Uterus (tissue), 4 donors: ENCODE measurements around the gene S100A16. TPM values are rescaled to one million over a fixed set of nuclear protein-coding genes. Genes with fewer than 3 reads are reported as not detected.

ENCODE experiments used
- DNase-seq, 2 donors: peaks; one replicate each; pipeline ENCODE4 v3.0.0-alpha.2; 2019 to 2020
- H3K27ac ChIP-seq, 2 donors: fragments of 200-600 bp; sonication (generic); 1 replicate in 1 of 2; 2 replicates in 1 of 2; pipeline ENCODE4 v1.5.1; 2016 to 2018
- H3K27me3 ChIP-seq, 2 donors: fragments of 200-600 bp; sonication (generic); one replicate each; pipeline ENCODE4 v1.5.1; 2018 to 2019; ENCODE audit warnings: control low read depth in 1 of 2
- H3K36me3 ChIP-seq, 2 donors: fragments of 200-600 bp; sonication (generic); one replicate each; pipeline ENCODE4 v1.5.1; 2019; ENCODE audit warnings: control low read depth in 1 of 2
- H3K4me1 ChIP-seq, 2 donors: fragments of 200-600 bp; sonication (generic); one replicate each; pipeline ENCODE4 v1.5.1; 2018 to 2019; ENCODE audit warnings: control low read depth in 1 of 2
- H3K4me3 ChIP-seq, 2 donors: fragments of 200-600 bp; sonication (generic); 1 replicate in 1 of 2; 2 replicates in 1 of 2; pipeline ENCODE4 v1.5.1; 2018 to 2019; ENCODE audit warnings: mild to moderate bottlenecking in 1 of 2
- H3K9me3 ChIP-seq, 2 donors: fragments of 200-600 bp; sonication (generic); one replicate each; pipeline ENCODE4 v1.5.1; 2019; ENCODE audit warnings: control low read depth in 1 of 2
- CTCF ChIP-seq, 4 experiments: fragments of 200-600 bp in 2 of 4; fragments of 450-650 bp in 2 of 4; sonication (generic) in 2 of 4; IDR thresholded peaks; one replicate each; pipeline ENCODE4 v1.5.1; 2016 to 2019; ENCODE audit warnings: antibody characterized with exemption in 4 of 4, mild to moderate bottlenecking in 2 of 4, moderate library complexity in 1 of 4
- POLR2A ChIP-seq, 2 donors: fragments of 450-650 bp; IDR thresholded peaks; one replicate each; pipeline ENCODE4 v1.6.1; 2016; ENCODE audit warnings: antibody characterized with exemption in 2 of 2, mild to moderate bottlenecking in 1 of 2, moderate library complexity in 1 of 2
- intact Hi-C: fragments of 100-400 bp; cut with DNase I; formaldehyde crosslinking; loops from one replicate; pipeline ENCODE4 v1.15.1; 2023; ENCODE audit warnings: low total_unique reads
- total RNA-seq, 4 donors: library from RNA; depleted of rRNA in 3 of 4; stranded (reverse); fragments of >200 nt in 3 of 4; gene quantifications; one replicate each; pipeline versions ENCODE4 v1.1.0 to v1.2.4, GENCODE V29; 2014 to 2023
- donor health status: DM: yes; HTN: yes; CAD: no.

S100A16 gene
- total RNA-seq, 4 donors from 2014 or later = 57.4 to 122 (median 72.1) TPM

- peaks cover 8 to 12% of the 10 kb centered on the region in 2 donors for H3K4me1 ChIP-seq
- no peaks in the 10 kb centered on the region for H3K9me3 ChIP-seq
- H3K27me3 ChIP-seq = no peaks in the 10 kb centered on the region
- H3K36me3 ChIP-seq = no peaks in the 10 kb centered on the region
- DNase-seq = no peak
- peak overlapping the region; percentile 59 to 66 for H3K4me3 ChIP-seq
- intact Hi-C loops = no loop called here
- H3K27ac ChIP-seq = peak overlapping the region; percentile 90 to 94
- TF ChIP-seq CTCF (IDR thresholded peaks at IDR 0.05) (no peak), POLR2A (IDR thresholded peaks at IDR 0.05) (no peak)
Observed at GRCh38 chr1:153611356-153611755, 1.6 kb downstream of the S100A16 start.

- no peaks in the 10 kb centered on the region for H3K27me3 ChIP-seq
Observed at GRCh38 chr1:153610811-153611301, 2.1 kb downstream of the S100A16 start.

GRCh38 chr1:153610334-153610733 is 2.6 kb downstream of the S100A16 start:
- Histone ChIP-seq H3K27me3 (no peaks in the 10 kb centered on the region), H3K4me3 (peak overlapping the region in 1 of 2 donors; percentile 1), H3K36me3 (no peaks in the 10 kb centered on the region), H3K27ac (peak overlapping the region; percentile 90 to 94), H3K9me3 (no peaks in the 10 kb centered on the region), H3K4me1 (peaks cover 8 to 12% of the 10 kb centered on the region in 2 donors)
- TF ChIP-seq POLR2A (IDR thresholded peaks at IDR 0.05) (no peak), CTCF (IDR thresholded peaks at IDR 0.05) (no peak)
- intact Hi-C loops = no loop called here
- DNase-seq = no peak

More at GRCh38 chr1:153610811-153611301, 2.1 kb downstream of the S100A16 start:
- TF ChIP-seq POLR2A (IDR thresholded peaks at IDR 0.05) (no peak), CTCF (IDR thresholded peaks at IDR 0.05) (no peak)
- Histone ChIP-seq H3K36me3 (no peaks in the 10 kb centered on the region), H3K27ac (peak overlapping the region; percentile 90 to 94), H3K9me3 (no peaks in the 10 kb centered on the region), H3K4me1 (peaks cover 8 to 12% of the 10 kb centered on the region in 2 donors), H3K4me3 (peak overlapping the region in 1 of 2 donors; percentile 59)
- DNase-seq = no peak
- intact Hi-C loops = no loop called here

GRCh38 chr1:153609585-153609907 is 3.4 kb downstream of the S100A16 start:
- no peak for TF ChIP-seq CTCF (IDR thresholded peaks at IDR 0.05)
- no peak for TF ChIP-seq POLR2A (IDR thresholded peaks at IDR 0.05)
- peak overlapping the region; percentile 24 to 28 for H3K4me3 ChIP-seq
- DNase-seq = no peak
- H3K27me3 ChIP-seq = no peaks in the 10 kb centered on the region
- peaks cover 8 to 12% of the 10 kb centered on the region in 2 donors for H3K4me1 ChIP-seq
- H3K27ac ChIP-seq = peak overlapping the region; percentile 90 to 94
- H3K36me3 ChIP-seq = no peaks in the 10 kb centered on the region
- intact Hi-C loops = no loop called here
- H3K9me3 ChIP-seq = no peaks in the 10 kb centered on the region

GRCh38 chr1:153608742-153609584 is 4.0 kb downstream of the S100A16 start:
- Histone ChIP-seq H3K4me1 (peaks cover 8 to 12% of the 10 kb centered on the region in 2 donors), H3K9me3 (no peaks in the 10 kb centered on the region), H3K36me3 (no peaks in the 10 kb centered on the region), H3K27ac (peak overlapping the region; percentile 90 to 94), H3K27me3 (no peaks in the 10 kb centered on the region), H3K4me3 (peak overlapping the region; percentile 24 to 28)
- intact Hi-C loops = no loop called here
- TF ChIP-seq CTCF (IDR thresholded peaks at IDR 0.05) = peak in 2 of 4 experiments; percentile 1 to 2
- TF ChIP-seq POLR2A (IDR thresholded peaks at IDR 0.05) = peak; percentile 61 to 79
- peak; percentile 75 to 88 for DNase-seq
